Endothelial cell (in vitro differentiated cells): ENCODE results near the gene CNNM2. TPM values are rescaled to one million over a fixed set of nuclear protein-coding genes. Genes with fewer than 3 reads are reported as not detected.
A peak's percentile ranks its signal among the peaks of the same experiment; 100 is the strongest.

ENCODE experiments used
- DNase-seq: peaks from one replicate; pipeline ENCODE4 v3.0.0; 2021; ENCODE audit warnings: low spot score
- H3K27ac Mint-ChIP-seq: one replicate; pipeline ENCODE4 v1.8.0; 2021; ENCODE audit warnings: mixed read lengths, inconsistent platforms; ENCODE audit not compliant: unreplicated experiment
- H3K27me3 Mint-ChIP-seq: one replicate; pipeline ENCODE4 v1.8.0; 2021; ENCODE audit warnings: mild to moderate bottlenecking, moderate library complexity, mixed read lengths, inconsistent platforms; ENCODE audit not compliant: unreplicated experiment
- H3K36me3 Mint-ChIP-seq: one replicate; pipeline ENCODE4 v1.8.0; 2021; ENCODE audit warnings: mild to moderate bottlenecking, low read depth, mixed read lengths, inconsistent platforms; ENCODE audit not compliant: unreplicated experiment
- H3K4me1 Mint-ChIP-seq: one replicate; pipeline ENCODE4 v1.8.0; 2021; ENCODE audit warnings: mild to moderate bottlenecking, mixed read lengths, inconsistent platforms; ENCODE audit not compliant: unreplicated experiment
- H3K4me3 Mint-ChIP-seq: one replicate; pipeline ENCODE4 v1.8.0; 2021; ENCODE audit warnings: mild to moderate bottlenecking, mixed read lengths, inconsistent platforms; ENCODE audit not compliant: unreplicated experiment
- H3K9me3 Mint-ChIP-seq: one replicate; pipeline ENCODE4 v1.8.0; 2021; ENCODE audit warnings: mixed read lengths, inconsistent platforms; ENCODE audit not compliant: unreplicated experiment
- total RNA-seq: library from RNA; stranded (reverse); fragmentation: NEBNext Ultra II Directional; extraction: Animal tissue kit (Norgen Biotek cat#: 25700); gene quantifications from one replicate; pipeline ENCODE4 v1.2.1, GENCODE V29; 2021; ENCODE audit not compliant: unreplicated experiment
- TF ChIP-seq, protein P1 (sequence below): fragments of 200-600 bp; sonication (generic); IDR thresholded peaks from one replicate; pipeline ENCODE4 v1.5.0; 2021; ENCODE audit warnings: antibody characterized with exemption; ENCODE audit not compliant: unreplicated experiment

The CNNM2 gene
- total RNA-seq, 1 donor from 2014 or later = 4.6 TPM

DNA sequence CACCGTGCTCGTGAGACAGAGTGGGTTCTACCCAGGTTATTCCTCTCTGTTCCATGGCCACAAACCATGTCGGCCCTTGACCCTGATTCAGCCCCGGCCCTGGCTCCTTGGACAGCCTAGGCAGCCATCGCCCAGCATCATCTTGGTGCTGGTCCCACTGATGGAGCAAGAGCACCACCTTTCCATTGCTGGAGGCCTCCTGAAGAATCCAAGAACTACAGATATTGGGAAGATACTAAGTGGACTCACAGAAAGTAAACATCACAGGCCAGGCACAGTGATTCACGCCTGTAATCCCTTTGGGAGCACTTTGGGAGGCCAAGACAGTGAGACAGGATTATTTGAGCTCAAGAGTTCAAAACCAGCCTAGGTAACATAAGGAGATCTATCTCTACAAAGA lies 149.9 kb downstream of the CNNM2 start:
- Mint-ChIP-seq H3K4me1 (no peaks in the 10 kb centered on the region), H3K36me3 (no peaks in the 10 kb centered on the region), H3K9me3 (no peaks in the 10 kb centered on the region), H3K4me3 (no peak overlapping the region), H3K27ac (no peak overlapping the region), H3K27me3 (peaks cover 4% of the 10 kb centered on the region)
- DNase-seq = no peak
- TF ChIP-seq, protein P1, sequence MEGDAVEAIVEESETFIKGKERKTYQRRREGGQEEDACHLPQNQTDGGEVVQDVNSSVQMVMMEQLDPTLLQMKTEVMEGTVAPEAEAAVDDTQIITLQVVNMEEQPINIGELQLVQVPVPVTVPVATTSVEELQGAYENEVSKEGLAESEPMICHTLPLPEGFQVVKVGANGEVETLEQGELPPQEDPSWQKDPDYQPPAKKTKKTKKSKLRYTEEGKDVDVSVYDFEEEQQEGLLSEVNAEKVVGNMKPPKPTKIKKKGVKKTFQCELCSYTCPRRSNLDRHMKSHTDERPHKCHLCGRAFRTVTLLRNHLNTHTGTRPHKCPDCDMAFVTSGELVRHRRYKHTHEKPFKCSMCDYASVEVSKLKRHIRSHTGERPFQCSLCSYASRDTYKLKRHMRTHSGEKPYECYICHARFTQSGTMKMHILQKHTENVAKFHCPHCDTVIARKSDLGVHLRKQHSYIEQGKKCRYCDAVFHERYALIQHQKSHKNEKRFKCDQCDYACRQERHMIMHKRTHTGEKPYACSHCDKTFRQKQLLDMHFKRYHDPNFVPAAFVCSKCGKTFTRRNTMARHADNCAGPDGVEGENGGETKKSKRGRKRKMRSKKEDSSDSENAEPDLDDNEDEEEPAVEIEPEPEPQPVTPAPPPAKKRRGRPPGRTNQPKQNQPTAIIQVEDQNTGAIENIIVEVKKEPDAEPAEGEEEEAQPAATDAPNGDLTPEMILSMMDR = no peak

DNA sequence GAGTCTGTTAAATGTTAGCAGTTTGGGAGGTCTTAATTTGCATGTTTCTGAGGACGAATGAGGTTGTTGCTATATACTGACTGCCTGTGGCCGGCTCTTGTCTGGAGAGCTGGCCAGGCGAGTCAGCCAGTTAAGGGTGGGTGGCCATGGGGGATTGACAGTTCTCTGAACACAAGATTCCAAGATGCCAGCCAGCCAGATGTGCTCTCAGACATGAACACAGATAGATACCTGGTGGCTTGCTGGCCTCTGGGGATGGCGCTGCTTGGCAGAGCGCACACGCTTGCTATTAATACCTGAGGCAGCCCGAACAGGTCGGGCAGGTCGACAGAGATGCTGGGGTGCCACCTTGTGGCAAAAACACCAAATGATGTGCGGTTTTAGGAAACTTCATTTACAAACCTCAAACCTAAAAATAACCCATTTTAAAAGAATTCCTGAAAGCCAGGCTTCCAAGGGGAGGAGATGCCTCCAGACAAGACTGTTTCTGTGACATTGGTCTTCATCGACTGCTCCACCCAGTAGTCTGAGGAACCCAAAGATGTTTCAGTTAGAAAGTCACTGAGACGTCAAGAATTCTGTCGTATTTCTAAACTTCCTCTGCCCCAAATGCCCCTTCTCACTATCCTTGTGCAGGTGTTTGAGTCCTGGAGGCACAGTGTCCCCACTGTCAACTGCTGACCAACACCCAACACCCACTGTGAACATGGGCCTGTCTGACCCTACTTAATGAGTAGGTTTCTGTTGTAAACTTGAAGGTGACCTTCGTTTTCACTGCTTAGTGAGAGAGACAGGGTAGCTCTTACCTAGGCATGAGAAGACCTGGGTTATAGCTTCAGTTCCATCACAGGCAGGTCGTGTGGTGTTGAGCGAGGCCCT lies 151.6 kb downstream of the CNNM2 start:
- H3K4me3 Mint-ChIP-seq = no peak overlapping the region
- H3K9me3 Mint-ChIP-seq = no peaks in the 10 kb centered on the region
- H3K4me1 Mint-ChIP-seq = no peaks in the 10 kb centered on the region
- TF ChIP-seq, protein P1 = peak; percentile 64
- H3K36me3 Mint-ChIP-seq = no peaks in the 10 kb centered on the region
- no peak overlapping the region for H3K27ac Mint-ChIP-seq
- DNase-seq = peak; percentile 70
- H3K27me3 Mint-ChIP-seq = peaks cover 4% of the 10 kb centered on the region

DNA sequence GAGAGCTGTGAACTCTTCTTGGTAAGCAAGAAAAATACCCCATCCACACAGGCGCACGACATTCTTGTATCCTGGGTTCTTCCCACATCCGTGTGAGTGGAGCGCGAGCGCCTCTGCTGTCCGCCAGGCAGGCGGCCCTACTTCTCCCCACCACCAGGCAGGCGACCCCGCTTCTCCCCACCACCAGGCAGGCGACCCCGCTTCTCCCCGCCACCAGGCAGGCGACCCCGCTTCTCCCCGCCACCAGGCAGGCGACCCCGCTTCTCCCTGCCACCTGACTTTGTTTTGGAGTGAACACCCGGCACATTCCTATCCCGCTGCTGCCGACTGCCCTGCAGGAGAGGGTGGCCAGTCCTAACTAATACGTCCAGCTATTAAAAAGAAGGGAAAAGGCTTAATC lies 154.2 kb downstream of the CNNM2 start:
- peaks cover 4% of the 10 kb centered on the region for H3K27me3 Mint-ChIP-seq
- H3K27ac Mint-ChIP-seq = no peak overlapping the region
- H3K36me3 Mint-ChIP-seq = no peaks in the 10 kb centered on the region
- TF ChIP-seq, protein P1 = no peak
- H3K4me1 Mint-ChIP-seq = no peaks in the 10 kb centered on the region
- H3K4me3 Mint-ChIP-seq = no peak overlapping the region
- no peaks in the 10 kb centered on the region for H3K9me3 Mint-ChIP-seq
- DNase-seq = no peak

DNA sequence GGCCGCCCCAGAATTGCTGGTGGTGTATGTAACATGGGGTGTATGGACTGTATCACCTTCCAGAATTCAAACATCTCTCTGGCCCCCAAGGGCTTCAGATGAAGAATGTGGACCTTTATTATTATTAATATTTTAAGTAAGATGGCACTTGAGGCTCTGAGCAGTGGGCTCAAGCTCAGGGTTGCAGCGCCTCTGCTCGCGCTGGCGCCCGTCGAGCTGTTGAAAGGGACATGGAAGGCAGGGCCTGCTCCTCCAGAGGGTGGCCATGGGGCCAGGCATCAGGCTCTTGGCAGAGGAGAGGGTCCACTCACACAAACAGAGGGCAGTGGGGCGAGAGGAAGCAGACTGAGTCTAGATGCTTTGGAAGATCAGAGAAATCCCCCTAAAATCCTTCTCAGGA lies 154.8 kb downstream of the CNNM2 start:
- Mint-ChIP-seq H3K4me1 (no peaks in the 10 kb centered on the region), H3K4me3 (no peak overlapping the region), H3K27ac (no peak overlapping the region), H3K27me3 (peaks cover 4% of the 10 kb centered on the region), H3K9me3 (no peaks in the 10 kb centered on the region), H3K36me3 (peaks cover 6% of the 10 kb centered on the region)
- no peak for DNase-seq
- TF ChIP-seq, protein P1 = no peak

DNA sequence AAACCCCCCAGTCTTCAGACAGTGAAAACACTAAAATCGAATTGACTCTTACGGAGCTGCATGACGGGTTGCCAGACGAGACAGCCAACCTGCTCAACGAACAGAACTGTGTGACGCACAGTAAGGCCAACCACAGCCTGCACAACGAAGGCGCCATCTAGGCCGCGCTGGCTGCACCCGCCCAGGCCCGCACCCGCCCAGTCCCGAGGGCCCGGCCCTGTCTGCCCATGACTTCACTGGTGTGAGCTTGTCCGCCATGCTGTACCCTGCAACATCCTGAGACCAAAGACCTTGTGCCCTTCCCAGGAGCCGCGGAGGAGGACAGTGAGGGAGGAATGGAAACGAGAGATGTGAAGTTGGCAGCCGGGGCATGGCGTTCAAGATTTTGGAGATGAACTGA lies 158.9 kb downstream of the CNNM2 start:
- Mint-ChIP-seq H3K36me3 (peaks cover 7% of the 10 kb centered on the region), H3K4me1 (no peaks in the 10 kb centered on the region), H3K27me3 (peaks cover 4% of the 10 kb centered on the region), H3K27ac (no peak overlapping the region), H3K4me3 (no peak overlapping the region), H3K9me3 (no peaks in the 10 kb centered on the region)
- TF ChIP-seq, protein P1 = no peak
- DNase-seq = no peak
